ENCODE results near the gene BCL7B. TPM values are rescaled to one million over a fixed set of nuclear protein-coding genes. Genes with fewer than 3 reads are reported as not detected.

Gene BCL7B
- total and polyA plus RNA-seq, 2 experiments from 2014 or later, result 17.0 to 18.2 TPM

DNA sequence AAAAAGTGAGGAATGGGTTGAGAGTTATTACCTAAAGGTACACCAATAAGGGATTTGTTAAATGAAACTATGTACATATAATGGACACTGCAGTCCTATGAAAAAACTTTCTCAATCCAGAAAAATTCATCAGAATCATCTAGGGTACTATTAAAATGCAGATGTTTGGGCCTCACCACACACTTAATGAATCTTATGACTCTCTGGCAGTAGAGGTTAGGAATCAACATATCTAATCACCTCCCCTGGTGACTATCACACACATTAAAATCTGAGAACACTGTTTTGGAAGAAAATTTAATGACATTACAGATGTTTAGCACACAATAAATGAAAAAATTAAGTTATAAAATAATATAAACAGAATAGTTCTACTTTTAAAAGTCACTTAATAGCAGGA lies 67.5 kb downstream of the BCL7B start:
- Histone ChIP-seq H2AFZ (no peak overlapping the region), H3K27ac (ENCODE audit: low read depth) (no peak overlapping the region), H3K4me3 (no peak overlapping the region), H4K20me1 (replicated peaks; ENCODE audit: insufficient read depth) (peaks cover 21% of the 10 kb centered on the region), H3K9me2 (ENCODE audit: insufficient read depth) (no peaks in the 10 kb centered on the region), H3K36me3 (ENCODE audit: insufficient read depth) (peaks cover 69% of the 10 kb centered on the region), H3K79me2 (replicated peaks; ENCODE audit: insufficient read depth) (peaks cover 86% of the 10 kb centered on the region), H3K4me2 (no peak overlapping the region), H3F3A (replicated peaks; ENCODE audit: low read depth) (no peaks in the 10 kb centered on the region), H3K4me1 (ENCODE audit: insufficient read depth) (no peaks in the 10 kb centered on the region), H3K27me3 (ENCODE audit: insufficient read depth) (no peaks in the 10 kb centered on the region)
- H3K27ac Mint-ChIP-seq, result no peak overlapping the region
- no peak overlapping the region for H3K4me3 Mint-ChIP-seq
- H3K4me1 Mint-ChIP-seq, result no peaks in the 10 kb centered on the region
- no peak for ATAC-seq
- no peak for DNase-seq (ENCODE audit: low spot score)
- no peak for TF ChIP-seq POLR2AphosphoS5 (IDR thresholded peaks at IDR 0.05; ENCODE audit: low read depth)
- H3K27me3 Mint-ChIP-seq (ENCODE audit: insufficient read depth, low read depth, poor library complexity), result no peaks in the 10 kb centered on the region
- peaks cover 79% of the 10 kb centered on the region for H3K36me3 Mint-ChIP-seq (ENCODE audit: low read depth)
- H3K9me3 Mint-ChIP-seq, result no peaks in the 10 kb centered on the region

DNA sequence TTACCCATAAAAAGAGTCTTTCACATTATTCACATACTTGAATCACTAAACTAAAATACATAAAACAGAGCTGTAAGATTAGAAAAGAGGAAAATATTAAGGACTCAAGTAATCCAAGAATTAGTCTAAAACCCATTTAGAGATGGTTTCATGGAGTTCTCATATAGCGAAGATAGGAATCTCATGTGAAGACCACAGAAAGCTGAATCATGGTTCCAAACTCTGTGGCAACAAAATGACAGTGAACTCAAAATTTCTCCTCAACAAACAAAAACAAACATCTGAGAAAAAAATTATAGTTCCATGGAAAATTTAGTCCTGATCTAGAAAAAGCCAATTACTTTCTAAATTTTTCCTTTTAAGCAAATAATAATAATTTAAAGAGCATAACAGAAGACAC lies 70.0 kb downstream of the BCL7B start:
- no peak overlapping the region for H3K4me3 Mint-ChIP-seq
- H3K27ac Mint-ChIP-seq, result peak overlapping the region; percentile 84; the same call in 1 of the 2 replicates
- no peak for ATAC-seq
- Histone ChIP-seq H3K27ac (ENCODE audit: low read depth) (no peak overlapping the region), H3K4me1 (ENCODE audit: insufficient read depth) (peaks cover 5% of the 10 kb centered on the region; the same call in 1 of the 2 replicates), H3K27me3 (ENCODE audit: insufficient read depth) (no peaks in the 10 kb centered on the region), H3K79me2 (replicated peaks; ENCODE audit: insufficient read depth) (peaks cover 86% of the 10 kb centered on the region), H3K9me2 (ENCODE audit: insufficient read depth) (no peaks in the 10 kb centered on the region), H4K20me1 (replicated peaks; ENCODE audit: insufficient read depth) (peaks cover 6% of the 10 kb centered on the region; the same call in 1 of the 2 replicates), H3F3A (replicated peaks; ENCODE audit: low read depth) (no peaks in the 10 kb centered on the region), H3K4me2 (no peak overlapping the region), H3K4me3 (no peak overlapping the region), H3K36me3 (ENCODE audit: insufficient read depth) (peaks cover 61% of the 10 kb centered on the region), H2AFZ (no peak overlapping the region)
- H3K4me1 Mint-ChIP-seq, result peaks cover 14% of the 10 kb centered on the region; the same call in 2 of the 3 replicates
- DNase-seq (ENCODE audit: low spot score), result no peak
- H3K9me3 Mint-ChIP-seq, result no peaks in the 10 kb centered on the region
- H3K27me3 Mint-ChIP-seq (ENCODE audit: insufficient read depth, low read depth, poor library complexity), result no peaks in the 10 kb centered on the region
- H3K36me3 Mint-ChIP-seq (ENCODE audit: low read depth), result peaks cover 76% of the 10 kb centered on the region
- no peak for TF ChIP-seq EZH2 (IDR thresholded peaks at IDR 0.05; ENCODE audit: low read depth, unreplicated experiment)
- no peak for TF ChIP-seq JUNB (IDR thresholded peaks at IDR 0.05; ENCODE audit: unreplicated experiment)
- TF ChIP-seq, protein P1, sequence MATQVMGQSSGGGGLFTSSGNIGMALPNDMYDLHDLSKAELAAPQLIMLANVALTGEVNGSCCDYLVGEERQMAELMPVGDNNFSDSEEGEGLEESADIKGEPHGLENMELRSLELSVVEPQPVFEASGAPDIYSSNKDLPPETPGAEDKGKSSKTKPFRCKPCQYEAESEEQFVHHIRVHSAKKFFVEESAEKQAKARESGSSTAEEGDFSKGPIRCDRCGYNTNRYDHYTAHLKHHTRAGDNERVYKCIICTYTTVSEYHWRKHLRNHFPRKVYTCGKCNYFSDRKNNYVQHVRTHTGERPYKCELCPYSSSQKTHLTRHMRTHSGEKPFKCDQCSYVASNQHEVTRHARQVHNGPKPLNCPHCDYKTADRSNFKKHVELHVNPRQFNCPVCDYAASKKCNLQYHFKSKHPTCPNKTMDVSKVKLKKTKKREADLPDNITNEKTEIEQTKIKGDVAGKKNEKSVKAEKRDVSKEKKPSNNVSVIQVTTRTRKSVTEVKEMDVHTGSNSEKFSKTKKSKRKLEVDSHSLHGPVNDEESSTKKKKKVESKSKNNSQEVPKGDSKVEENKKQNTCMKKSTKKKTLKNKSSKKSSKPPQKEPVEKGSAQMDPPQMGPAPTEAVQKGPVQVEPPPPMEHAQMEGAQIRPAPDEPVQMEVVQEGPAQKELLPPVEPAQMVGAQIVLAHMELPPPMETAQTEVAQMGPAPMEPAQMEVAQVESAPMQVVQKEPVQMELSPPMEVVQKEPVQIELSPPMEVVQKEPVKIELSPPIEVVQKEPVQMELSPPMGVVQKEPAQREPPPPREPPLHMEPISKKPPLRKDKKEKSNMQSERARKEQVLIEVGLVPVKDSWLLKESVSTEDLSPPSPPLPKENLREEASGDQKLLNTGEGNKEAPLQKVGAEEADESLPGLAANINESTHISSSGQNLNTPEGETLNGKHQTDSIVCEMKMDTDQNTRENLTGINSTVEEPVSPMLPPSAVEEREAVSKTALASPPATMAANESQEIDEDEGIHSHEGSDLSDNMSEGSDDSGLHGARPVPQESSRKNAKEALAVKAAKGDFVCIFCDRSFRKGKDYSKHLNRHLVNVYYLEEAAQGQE (IDR thresholded peaks at IDR 0.05; ENCODE audit: unreplicated experiment), result no peak
- TF ChIP-seq ZNF331 (CRISPR knock-in tag; IDR thresholded peaks at IDR 0.05; ENCODE audit: low read depth), result no peak
- TF ChIP-seq, protein P2, sequence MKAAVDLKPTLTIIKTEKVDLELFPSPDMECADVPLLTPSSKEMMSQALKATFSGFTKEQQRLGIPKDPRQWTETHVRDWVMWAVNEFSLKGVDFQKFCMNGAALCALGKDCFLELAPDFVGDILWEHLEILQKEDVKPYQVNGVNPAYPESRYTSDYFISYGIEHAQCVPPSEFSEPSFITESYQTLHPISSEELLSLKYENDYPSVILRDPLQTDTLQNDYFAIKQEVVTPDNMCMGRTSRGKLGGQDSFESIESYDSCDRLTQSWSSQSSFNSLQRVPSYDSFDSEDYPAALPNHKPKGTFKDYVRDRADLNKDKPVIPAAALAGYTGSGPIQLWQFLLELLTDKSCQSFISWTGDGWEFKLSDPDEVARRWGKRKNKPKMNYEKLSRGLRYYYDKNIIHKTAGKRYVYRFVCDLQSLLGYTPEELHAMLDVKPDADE (IDR thresholded peaks at IDR 0.05), result no peak
- no peak for TF ChIP-seq EZH2phosphoT487 (IDR thresholded peaks at IDR 0.05; ENCODE audit: unreplicated experiment)
- TF ChIP-seq POLR2AphosphoS5 (IDR thresholded peaks at IDR 0.05; ENCODE audit: low read depth), result no peak
- TF ChIP-seq, protein P3, sequence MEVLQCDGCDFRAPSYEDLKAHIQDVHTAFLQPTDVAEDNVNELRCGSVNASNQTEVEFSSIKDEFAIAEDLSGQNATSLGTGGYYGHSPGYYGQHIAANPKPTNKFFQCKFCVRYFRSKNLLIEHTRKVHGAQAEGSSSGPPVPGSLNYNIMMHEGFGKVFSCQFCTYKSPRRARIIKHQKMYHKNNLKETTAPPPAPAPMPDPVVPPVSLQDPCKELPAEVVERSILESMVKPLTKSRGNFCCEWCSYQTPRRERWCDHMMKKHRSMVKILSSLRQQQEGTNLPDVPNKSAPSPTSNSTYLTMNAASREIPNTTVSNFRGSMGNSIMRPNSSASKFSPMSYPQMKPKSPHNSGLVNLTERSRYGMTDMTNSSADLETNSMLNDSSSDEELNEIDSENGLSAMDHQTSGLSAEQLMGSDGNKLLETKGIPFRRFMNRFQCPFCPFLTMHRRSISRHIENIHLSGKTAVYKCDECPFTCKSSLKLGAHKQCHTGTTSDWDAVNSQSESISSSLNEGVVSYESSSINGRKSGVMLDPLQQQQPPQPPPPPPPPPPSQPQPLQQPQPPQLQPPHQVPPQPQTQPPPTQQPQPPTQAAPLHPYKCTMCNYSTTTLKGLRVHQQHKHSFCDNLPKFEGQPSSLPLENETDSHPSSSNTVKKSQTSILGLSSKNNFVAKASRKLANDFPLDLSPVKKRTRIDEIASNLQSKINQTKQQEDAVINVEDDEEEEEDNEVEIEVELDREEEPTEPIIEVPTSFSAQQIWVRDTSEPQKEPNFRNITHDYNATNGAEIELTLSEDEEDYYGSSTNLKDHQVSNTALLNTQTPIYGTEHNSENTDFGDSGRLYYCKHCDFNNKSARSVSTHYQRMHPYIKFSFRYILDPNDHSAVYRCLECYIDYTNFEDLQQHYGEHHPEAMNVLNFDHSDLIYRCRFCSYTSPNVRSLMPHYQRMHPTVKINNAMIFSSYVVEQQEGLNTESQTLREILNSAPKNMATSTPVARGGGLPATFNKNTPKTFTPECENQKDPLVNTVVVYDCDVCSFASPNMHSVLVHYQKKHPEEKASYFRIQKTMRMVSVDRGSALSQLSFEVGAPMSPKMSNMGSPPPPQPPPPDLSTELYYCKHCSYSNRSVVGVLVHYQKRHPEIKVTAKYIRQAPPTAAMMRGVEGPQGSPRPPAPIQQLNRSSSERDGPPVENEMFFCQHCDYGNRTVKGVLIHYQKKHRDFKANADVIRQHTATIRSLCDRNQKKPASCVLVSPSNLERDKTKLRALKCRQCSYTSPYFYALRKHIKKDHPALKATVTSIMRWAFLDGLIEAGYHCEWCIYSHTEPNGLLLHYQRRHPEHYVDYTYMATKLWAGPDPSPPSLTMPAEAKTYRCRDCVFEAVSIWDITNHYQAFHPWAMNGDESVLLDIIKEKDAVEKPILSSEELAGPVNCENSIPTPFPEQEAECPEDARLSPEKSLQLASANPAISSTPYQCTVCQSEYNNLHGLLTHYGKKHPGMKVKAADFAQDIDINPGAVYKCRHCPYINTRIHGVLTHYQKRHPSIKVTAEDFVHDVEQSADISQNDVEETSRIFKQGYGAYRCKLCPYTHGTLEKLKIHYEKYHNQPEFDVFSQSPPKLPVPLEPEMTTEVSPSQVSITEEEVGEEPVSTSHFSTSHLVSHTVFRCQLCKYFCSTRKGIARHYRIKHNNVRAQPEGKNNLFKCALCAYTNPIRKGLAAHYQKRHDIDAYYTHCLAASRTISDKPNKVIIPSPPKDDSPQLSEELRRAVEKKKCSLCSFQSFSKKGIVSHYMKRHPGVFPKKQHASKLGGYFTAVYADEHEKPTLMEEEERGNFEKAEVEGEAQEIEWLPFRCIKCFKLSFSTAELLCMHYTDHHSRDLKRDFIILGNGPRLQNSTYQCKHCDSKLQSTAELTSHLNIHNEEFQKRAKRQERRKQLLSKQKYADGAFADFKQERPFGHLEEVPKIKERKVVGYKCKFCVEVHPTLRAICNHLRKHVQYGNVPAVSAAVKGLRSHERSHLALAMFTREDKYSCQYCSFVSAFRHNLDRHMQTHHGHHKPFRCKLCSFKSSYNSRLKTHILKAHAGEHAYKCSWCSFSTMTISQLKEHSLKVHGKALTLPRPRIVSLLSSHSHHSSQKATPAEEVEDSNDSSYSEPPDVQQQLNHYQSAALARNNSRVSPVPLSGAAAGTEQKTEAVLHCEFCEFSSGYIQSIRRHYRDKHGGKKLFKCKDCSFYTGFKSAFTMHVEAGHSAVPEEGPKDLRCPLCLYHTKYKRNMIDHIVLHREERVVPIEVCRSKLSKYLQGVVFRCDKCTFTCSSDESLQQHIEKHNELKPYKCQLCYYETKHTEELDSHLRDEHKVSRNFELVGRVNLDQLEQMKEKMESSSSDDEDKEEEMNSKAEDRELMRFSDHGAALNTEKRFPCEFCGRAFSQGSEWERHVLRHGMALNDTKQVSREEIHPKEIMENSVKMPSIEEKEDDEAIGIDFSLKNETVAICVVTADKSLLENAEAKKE (CRISPR knock-in tag; IDR thresholded peaks at IDR 0.05), result no peak
- TF ChIP-seq STAT1 (IDR thresholded peaks at IDR 0.05; ENCODE audit: unreplicated experiment), result no peak
- TF ChIP-seq CREB1 (CRISPR knock-in tag; IDR thresholded peaks at IDR 0.05; ENCODE audit: low read depth), result no peak
